GM12801 (cell line): Measurements from ENCODE around the gene JMJD6.

ENCODE experiments used
- CTCF ChIP-seq: IDR thresholded peaks from one replicate; pipeline ENCODE4 v1.5.1; 2011; ENCODE audit warnings: control low read depth; ENCODE audit not compliant: insufficient read length; ENCODE audit errors: extremely low read depth

JMJD6 gene

GRCh38 chr17:76738468-76738850 is 12.1 kb upstream of the JMJD6 start:
- no peak for TF ChIP-seq CTCF

GRCh38 chr17:76737676-76738467 is 11.5 kb upstream of the JMJD6 start, which contains the start of gene MFSD11:
MFSD11 (plus strand) TSS chr17:76738119; CDS start chr17:76738353, 234 bp downstream.
- no peak for TF ChIP-seq CTCF

GRCh38 chr17:76737082-76737675 is 10.8 kb upstream of the JMJD6 start, which contains the start of gene SRSF2:
SRSF2 (minus strand) TSS chr17:76737331; CDS start chr17:76737160, 171 bp downstream.
- no peak for TF ChIP-seq CTCF

GRCh38 chr17:76736349-76737081 is 10.1 kb upstream of the JMJD6 start:
- TF ChIP-seq CTCF, result no peak

- no peak for TF ChIP-seq CTCF
Observed at GRCh38 chr17:76735586-76736348, 9.4 kb upstream of the JMJD6 start.

GRCh38 chr17:76735006-76735405 is 8.6 kb upstream of the JMJD6 start:
- TF ChIP-seq CTCF, result no peak
